HTERT RPE-1 (cell line): ENCODE measurements around the gene METTL3.

Experiments used
- in situ Hi-C: fragments of 300-500 bp; cut with MboI; formaldehyde crosslinking; loops from 4 replicates; pipeline ENCODE4 v1.14.3; 2020; ENCODE audit warnings: low sequenced_read_pairs

Gene METTL3

DNA sequence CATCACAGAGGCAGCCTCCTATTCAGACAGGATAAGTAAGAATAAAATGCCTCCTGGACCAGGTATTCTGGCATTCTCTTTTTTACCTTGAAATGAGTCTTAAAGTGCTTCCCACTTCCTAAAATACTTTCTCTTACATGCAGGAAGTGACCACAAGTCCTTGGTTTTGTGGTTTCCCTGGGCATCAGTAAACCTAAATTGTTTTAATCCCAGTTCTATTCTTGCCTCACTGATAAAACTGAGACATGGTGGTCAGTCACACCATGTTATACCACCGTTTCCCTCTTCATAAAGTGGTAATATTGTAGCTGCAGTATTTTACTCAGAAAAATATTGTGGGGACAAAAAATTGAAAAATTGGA lies 16.2 kb upstream of the METTL3 start:
- in situ Hi-C loops = no loop called here

DNA sequence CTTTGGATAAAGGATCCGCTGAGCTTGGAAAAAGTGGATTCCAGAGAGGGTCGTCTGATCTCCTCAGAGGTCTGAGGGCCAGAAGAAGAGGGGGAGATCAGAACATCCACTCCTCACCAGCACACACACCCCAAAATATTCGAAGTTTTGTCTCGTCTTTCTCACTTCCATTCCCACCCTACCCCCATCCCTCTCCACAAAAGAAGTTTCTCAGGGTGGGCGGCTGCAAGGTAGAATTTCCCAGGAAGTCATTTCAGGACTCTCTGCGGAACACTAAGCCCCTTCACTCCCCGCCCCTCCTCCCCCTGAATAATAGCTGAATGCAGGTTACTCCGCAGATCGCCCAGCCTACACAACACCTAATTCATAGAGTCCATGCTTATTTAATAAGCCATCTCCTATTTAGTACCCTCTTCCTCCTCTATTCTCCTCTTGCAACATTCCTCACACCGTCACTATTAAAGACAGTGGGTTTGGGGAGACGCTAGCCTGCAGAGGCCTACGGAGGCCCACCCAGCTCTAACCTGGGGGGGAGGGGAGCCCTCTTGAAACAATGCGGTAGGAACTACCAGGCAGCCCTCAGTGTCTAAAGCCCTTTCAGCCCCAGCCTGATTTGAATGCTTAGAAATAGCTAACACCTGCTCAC lies 15.7 kb upstream of the METTL3 start:
- in situ Hi-C loops = no loop called here

DNA sequence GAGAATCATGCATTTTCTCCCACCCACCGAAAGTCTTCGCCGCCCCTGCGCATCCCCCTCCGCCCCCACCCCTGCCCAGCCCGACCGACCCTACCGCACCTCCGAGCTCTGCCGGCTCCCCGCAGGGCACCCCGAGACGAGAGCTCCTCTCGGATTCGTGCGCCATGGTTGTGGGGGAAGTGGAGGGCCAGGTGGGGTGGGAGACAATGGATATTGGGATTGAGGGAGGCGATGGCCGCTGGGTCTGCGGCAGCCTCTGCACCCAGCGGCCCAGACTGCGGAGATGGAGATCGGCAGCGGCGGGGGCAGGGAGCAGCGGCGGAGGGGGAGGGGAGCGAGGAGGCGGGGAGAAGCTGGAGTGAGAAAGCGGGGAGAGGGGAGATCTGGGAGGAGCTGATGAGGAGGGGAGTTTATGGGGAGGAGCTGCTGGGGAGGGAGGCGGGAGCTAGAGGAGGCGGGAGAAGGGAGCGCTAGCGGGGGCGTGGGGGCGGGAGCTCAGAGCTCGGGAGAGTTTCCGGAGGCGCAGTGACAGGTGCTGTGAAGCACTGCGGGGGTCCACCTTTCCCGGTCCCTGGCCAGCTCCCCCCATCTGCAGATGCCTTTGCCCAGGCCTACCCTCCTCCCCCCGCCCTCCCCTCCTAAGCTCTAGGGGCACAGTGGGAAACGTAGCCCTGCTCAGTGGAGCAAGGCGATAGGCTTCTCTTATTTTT lies 15.0 kb upstream of the METTL3 start, which contains the start of gene SALL2:
Gene SALL2 (minus strand): TSS at position 385 of the 710 bp plus-strand sequence. CDS start 219 bp downstream, at position 166.
- in situ Hi-C loops = no loop called here

DNA sequence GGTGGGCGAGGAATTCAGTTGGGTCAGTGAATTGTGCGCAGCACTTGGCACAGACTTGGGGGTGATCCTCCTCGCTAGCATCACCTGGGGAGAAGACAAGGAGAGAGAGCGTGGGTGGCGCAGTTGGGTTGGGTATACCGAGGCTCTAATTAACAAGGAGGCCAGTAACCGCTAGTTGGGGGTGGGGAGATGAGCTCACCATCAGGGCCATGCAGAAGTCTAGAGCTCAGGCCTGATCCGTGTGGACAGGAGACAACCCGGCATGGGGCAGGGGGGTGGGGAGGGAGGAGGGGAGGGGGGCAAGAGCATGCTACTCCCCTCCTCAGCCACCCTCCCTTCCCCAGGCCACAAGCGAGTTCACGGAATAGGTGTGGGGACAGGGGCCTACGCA lies 14.4 kb upstream of the METTL3 start:
- in situ Hi-C loops = no loop called here

DNA sequence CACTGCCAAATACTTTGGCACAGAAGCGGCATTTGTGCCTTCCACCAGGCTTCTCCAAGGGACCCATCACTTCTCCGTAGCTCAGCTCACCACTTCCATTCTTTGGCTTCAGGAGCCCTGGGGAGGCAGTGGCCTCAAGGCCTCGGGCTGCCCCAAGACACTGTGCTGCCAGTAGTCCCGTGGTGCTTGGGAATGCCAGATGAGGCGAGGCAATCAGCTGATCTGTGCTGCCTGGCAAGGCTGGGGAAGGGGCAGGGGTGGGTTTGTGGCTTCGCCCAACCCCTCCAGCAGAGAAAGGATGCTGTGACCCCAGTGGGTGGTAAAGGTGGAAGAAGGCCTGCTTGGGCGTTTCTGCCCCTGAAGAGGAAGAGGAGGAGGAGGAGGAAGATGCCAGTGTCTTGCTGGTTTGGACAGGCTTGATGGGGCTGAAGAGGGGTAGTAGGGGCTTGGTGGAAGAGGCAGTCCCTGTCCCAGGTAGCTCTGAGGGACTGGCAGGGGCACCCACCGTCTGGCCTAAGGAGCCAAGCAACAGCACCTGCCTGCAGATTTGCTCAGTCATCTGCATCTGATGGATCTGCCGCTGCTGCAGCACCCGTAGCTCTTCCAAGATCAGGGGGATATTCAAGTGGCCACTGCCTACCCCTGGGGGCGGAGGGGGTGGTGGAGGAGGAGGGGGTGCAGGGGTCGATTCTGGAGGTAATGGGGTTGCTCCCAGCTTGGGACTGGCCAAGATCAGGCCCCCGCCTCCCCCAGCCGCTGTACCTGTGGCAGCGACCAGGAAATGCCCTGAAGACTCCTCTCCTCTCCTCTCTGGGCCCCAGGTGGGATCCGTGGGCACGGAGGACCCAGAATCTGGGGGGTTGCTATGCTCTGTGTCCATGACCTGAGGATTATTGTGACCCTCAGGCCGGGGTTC lies 13.7 kb upstream of the METTL3 start:
- in situ Hi-C loops = no loop called here

DNA sequence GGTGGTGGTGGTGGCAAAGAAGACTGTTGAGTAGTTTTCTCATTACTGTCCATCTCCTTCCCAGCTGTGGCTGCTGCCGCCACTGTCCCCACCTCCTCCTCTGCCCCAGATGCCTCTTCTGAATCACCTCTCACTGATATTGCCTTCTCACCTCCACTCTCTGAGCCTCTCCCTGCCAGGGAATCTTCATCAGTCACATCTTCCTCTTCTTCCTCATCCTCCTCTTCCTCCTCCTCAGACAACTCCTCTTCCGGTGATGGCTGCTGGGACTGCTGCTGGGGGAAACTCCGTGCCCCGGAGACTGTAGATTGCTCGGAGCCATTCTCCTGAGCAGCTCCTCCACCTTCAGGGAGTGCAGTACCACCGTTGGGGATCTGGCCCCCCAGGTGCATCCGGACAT lies 12.1 kb upstream of the METTL3 start:
- in situ Hi-C loops = no loop called here

DNA sequence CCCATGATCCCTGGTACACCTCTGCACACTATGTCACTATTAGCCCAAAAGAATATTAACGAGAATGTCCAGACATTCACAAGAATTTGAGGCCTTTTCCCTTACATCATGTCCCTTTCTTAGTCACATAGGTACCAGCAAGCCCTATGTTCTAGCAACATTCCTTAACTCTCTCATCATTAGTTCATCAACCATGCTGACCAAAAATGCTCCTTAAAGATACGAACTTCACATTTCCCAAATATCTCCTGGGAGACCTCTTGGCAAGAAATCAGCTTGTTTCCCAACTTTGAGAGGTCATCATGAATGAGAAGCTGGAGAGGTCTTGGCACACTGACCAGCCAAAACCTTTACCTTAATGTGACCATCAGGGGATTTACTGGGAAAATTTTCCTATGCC lies 10.4 kb upstream of the METTL3 start:
- in situ Hi-C loops = no loop called here

DNA sequence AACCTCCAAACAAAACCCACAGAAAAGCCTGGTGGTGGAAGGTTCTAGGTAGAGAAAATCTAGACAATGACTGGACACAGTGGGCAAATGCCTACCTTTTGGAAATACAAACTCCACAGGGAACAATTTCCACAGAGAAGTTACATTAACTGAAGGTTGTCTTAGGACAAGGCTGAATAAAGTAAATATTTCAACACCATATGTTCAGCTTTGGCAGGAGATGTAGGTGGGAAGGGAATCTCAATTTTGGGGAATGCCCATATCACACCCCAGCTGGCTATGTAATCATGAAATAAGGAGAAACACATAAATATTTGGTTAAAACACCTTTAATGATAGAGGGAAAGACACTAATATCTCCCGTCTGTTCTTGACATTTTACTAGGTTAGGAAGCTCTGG lies 9.6 kb upstream of the METTL3 start:
- in situ Hi-C loops = no loop called here

DNA sequence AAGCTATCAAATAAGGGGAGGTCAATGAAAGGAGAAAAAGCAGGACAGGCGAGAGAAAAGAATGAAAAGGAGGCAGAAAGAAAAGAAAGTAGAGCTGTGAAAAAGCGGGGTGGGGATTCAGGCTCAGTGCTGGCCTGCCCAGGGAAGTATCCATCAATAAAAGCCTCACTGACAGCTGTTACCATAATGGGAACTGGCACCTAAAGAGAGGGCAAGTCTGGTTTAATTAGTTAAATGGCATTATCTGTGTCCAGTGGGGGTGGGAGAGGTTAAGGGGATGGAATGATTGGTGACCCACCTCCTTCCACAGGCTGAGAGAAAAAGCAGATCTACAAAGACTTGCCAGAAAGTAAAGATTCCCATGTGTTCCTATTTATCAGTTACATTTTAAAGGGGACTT lies 7.6 kb upstream of the METTL3 start:
- in situ Hi-C loops = no loop called here

DNA sequence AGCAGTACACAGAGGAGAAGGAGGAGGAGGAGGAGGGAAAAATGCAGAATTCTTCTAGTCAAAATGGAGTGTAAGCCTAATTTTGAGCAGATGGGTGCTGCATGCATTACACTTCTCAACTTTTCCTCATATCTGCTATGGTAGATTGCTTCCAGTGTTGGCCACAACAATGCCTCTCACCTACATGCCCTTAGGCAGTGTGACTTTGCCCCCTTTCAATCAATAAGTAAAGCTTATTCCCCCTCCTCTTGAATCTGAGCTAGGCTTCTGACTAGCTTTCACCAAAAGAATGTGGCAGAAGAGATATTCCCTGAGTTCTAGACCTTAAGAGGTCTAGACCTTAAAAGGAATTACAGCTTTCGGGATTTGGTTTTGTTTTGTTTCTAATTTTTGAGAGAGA lies 3.2 kb upstream of the METTL3 start:
- in situ Hi-C loops = no loop called here

DNA sequence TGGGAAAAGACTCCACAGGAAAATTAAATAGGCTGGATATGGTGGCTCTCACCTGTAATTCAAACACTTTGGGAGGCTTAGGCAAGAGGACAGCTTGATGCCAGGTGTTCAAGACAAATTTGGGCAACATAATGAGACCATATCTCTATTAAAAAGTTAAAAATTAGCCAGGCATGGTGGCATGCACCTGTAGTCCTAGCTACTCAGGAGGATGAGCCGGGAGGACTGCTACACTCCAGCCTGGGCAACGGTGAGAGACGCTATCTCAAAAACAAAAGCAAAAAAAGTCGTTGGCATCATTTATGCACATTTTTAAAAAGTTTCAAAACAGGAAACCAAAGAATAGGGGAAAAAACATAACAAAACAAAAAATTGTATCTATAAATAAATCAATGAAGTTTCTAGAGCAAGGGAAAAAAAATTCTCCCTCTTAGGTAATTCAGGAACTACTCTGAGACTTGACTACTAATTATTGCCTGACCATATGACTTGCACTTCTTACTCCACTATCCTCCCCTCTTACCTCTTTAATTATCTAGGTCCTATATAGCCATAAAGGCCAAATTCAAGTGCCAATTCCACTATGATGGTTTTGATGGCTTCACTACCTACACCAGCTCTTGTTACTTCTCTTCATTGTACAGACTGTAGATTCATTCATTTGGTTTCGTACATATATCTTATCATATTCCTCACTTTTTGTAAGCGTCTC lies 1.6 kb downstream of the METTL3 start:
- in situ Hi-C loops = no loop called here

DNA sequence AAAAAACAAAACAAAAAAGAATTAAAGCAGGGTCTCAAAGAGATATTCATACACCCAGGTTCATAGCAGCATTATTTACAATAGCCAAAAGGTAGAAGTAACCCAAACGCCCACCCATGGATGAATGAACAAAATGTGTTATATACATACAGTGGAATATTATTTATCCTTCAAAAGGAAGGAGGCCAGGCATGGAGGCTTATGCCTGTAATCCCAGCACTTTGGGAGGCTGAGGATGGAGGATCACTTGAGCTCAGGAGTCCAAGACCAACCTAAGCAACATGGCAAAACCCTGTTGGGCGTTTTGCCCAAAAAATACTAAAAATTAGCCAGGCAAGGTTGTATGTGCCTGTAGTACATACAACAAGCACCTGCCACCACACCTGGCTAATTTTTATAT lies 4.6 kb downstream of the METTL3 start:
- in situ Hi-C loops = no loop called here

DNA sequence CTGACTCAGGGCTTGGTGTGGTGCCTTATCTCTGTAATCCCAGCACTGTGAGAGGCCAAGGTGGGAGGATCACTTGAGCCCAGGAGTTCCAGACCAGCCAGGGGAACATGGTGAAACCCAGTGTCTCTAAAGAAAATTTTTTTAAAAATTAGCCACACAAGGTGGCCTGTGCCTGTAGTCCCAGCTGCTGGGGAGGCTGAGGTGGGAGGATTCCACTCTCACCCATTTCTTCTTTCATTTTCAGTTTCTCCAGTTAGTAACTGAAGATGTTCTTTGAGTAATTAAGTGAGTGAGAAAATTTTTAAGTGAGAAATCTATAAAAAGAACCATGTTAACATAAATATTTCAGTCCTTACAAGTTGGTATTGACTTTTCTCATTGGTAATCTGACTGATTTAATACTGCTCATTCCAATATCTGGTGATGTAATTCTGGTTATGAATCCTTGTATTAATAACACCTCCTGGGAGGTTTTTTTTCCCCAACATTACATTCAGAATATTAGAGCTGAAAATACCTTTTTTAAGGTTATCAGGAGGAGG lies 6.1 kb downstream of the METTL3 start:
- in situ Hi-C loops = no loop called here

DNA sequence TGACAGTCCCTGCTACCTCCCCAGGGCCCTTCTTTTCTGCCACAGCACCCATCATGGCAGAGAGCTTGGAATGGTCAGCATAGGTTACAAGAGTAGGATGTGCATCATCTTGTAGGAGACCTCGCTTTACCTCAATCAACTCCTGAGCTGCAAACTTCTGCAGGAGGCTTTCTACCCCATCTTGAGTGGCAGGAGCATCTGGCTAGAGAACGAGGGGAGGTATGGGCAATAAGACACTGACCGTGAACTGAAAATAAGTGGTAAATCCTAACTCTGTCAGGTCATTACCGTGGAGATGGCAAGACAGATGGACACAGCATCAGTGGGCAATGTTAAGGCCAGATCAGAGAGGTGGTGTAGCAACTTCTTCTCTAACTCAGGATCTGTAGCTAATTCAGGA lies 7.8 kb downstream of the METTL3 start:
- in situ Hi-C loops = no loop called here

DNA sequence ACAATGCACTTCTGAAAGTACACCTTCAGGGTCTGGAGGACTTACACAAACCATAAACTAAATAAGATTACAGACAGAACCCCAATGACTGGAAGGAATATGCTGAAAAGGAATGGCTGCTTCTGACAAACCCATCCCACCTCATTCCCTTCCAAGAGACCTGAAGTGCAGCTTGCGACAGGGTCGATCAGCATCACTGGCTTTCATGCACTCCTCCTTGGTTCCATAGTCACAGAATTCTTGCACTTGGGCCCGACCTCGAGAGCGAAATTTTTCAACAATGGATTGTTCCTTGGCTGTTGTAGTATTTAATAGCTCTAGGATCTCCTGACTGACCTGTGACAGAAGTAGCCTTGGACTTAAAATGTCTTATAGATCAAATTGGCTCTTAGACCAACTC lies 9.6 kb downstream of the METTL3 start:
- in situ Hi-C loops = no loop called here

DNA sequence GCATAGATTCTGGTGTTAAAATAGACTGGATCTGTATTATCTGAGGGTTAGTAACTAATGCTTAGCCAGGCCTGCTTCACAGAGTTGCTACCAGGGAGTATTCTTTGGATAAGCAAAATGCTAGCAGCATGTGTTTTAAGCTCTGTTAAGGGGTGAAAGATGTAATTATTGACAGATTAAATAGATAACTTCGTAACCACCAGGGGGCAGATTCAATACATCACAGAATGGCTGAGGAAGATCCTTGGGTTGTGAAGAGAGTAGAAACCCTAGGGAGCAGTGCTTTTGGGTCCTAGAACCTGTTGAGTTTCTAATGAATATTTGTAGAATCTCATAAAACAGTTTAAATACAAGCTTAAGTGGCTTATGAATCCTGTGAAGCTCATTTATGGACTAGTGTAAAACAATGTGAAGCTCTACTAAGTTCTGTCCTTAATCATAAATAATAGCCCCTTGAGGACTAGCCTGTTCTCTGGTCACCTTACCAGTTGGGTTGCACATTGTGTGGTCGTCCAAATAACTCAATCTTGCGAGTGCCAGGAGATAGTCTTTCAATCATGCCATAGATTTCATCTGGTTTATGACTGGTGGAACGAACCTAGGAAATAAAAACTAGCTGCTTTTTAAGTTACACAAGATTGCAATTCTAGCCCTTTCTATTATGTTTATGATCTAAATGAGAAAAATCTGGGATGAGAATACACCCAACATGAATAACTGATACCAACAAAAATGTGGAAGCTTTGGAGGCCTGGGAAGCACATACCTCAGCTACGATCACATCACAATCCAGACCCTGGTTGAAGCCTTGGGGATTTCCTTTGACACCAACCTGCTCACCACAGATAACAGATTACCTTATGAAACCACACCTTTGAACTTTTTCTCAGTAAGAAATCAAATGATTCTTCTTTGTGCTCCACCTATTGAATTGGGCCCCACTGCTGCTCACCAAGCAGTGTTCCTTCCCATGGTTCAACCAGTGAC lies 12.3 kb downstream of the METTL3 start:
- in situ Hi-C loops = no loop called here

DNA sequence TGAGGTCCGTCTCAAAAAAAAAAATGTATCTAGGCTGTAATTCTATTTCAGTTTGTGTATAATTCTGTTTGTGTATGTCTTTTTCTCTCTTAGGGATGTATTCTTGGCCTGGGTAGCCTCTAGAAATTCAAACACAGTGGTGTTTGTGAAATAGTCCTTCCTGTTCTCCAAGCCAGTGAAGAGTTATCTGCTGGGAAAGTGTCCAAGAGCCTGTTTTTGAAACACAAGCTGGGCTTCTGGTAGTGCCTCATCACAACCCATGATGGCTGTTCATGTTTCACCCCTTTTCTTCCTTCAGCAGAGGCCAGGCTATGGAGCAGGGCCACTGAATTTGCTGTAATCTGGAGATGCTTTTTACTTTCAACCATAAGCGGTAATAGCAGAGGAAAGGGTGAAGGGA lies 14.7 kb downstream of the METTL3 start:
- in situ Hi-C loops = no loop called here

DNA sequence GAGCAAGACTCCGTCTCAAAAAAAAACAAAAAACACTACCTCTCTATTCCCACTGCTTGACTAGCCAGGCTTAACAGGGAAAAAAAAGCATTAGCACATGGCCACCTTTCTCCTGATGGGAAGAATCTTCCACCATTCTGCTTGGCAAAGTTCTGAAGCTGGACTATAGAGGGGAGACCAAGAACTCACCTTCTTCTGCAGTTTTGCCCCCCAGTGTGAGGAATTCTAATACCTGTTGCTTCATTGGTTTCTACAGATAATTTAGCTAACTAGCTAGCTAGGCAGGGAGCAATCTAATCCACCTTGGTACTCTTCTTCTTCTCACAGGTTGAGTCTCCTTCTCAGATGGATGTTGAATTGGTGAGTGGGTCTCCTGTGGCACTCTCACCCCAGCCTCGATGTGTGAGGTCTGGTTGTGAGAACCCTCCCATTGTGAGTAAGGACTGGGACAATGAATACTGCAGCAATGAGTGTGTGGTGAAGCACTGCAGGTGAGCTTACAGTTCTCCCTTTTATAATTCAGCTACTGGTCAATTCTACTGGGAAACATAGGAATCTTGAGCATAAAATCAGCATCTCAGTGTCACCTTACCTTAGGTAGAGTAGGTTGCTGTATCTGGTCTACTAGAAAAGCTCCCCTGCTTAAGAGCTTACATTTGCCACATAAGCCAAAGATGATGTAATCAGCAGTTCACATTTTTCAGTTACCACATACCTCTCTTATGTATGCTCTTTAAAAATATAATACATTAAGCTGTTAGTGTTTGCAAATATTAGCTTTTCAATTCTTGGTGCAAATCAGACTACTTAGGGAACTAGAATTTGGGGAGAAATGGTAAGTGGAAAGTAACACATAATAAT lies 16.0 kb downstream of the METTL3 start:
- in situ Hi-C loops = no loop called here

DNA sequence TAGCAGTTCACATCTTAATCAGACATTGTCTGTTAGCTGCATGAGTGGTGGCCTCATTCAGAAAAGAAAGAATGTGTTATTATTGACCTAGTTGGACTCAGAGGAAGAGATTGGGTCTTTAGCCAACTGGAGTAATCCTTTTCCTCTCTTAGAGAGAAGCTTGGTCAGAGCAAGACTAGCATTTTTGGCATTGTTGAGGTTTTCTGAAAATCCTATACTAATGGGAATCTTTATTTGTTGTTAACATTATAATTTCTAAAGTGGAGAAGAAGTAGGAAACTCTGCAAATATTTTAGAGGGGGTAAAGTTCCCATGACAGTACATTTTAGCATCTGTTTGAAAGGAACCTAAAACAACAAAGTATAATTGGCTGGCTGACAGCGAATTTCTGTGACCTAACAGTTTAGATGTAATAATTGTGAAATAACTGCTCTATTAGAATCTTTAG lies 24.5 kb downstream of the METTL3 start:
- in situ Hi-C loops = no loop called here
